GM21515 (cell line): ENCODE results near the gene DCUN1D5.

Experiments
- ATAC-seq: cut with Tn5 transposase; IDR thresholded peaks from one replicate; pipeline ENCODE4 v1.9.1; 2021; ENCODE audit not compliant: unreplicated experiment

The DCUN1D5 gene

GRCh38 chr11:103091801-103092524, at the start of gene DCUN1D5:
DCUN1D5 (minus strand) TSS chr11:103092160; CDS start chr11:103091872, 288 bp downstream.
- ATAC-seq, result peak; percentile 100

GRCh38 chr11:103125462-103125861, 33.5 kb upstream of the DCUN1D5 start:
- ATAC-seq, result no peak

- no peak for ATAC-seq
These were observed 22.9 kb upstream of the DCUN1D5 start for GRCh38 chr11:103114836-103115235.

- no peak for ATAC-seq
These were observed 20.4 kb upstream of the DCUN1D5 start for GRCh38 chr11:103112364-103112763.

GRCh38 chr11:103111400-103111799, 19.4 kb upstream of the DCUN1D5 start:
- no peak for ATAC-seq

DNA sequence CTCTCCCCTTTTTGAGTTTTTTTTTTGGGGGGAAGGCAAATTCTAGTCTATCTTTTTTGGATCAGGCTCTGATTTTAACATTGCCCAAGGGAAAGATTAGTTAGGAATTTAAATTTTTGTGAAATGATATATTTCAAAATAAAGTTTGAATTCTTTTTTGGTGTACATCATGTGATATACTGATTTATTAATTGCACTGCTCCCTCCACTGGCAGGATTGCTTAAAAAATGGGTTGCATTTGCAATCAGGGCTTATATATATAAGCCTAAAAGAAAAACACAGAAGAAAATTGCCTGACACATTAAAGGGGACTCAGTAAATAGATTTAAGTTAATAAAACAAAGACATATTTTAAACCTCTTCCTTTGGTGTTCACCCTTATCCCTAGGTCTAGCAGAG, 18.4 kb upstream of the DCUN1D5 start:
- ATAC-seq, result no peak

GRCh38 chr11:103109818-103110388, 17.9 kb upstream of the DCUN1D5 start:
- no peak for ATAC-seq

- peak; percentile 100 for ATAC-seq
These were observed 17.2 kb upstream of the DCUN1D5 start, which contains the start of gene DYNC2H1 for GRCh38 chr11:103108933-103109817. DYNC2H1 (plus strand) TSS chr11:103109426; CDS start chr11:103109575, 149 bp downstream.

GRCh38 chr11:103097279-103097678, 5.3 kb upstream of the DCUN1D5 start:
- no peak for ATAC-seq

DNA sequence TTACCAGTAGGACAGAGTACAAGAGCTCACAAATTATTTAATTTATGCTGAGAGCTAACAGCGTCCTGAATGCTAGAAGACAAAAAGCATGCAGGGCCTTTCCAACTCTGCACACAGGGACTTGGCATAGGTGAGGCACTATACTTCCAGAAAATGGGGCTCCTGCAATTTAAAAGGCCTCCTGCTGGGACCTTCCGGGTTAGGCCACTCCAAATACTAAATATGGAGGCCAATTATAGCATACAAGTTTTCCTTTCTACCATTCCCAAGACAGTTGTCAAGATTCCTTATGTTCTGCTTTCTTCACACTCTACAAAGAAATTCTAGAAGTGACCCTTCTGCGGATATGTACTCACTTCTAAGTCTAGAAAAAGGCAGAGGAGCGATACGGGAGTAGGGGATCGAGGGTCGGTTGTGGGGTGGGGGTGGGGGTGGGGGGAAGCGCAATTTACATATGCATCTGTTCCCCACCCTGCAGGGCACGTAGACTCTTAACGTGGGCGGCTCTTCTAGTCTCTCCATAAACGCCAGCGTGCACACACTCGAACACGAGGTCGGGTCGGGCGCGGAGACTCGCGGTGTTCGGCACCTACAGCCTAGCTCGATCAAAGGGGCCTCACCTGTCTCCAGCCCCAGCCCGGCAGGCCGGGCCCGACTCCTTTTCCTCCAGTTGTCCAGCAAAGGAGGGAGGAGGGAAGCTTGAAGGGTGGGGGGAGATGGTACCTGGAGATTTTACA, 728 bp downstream of the DCUN1D5 start:
- ATAC-seq, result peak; percentile 48

- no peak for ATAC-seq
These were observed 5.5 kb downstream of the DCUN1D5 start for GRCh38 chr11:103086461-103086860.

DNA sequence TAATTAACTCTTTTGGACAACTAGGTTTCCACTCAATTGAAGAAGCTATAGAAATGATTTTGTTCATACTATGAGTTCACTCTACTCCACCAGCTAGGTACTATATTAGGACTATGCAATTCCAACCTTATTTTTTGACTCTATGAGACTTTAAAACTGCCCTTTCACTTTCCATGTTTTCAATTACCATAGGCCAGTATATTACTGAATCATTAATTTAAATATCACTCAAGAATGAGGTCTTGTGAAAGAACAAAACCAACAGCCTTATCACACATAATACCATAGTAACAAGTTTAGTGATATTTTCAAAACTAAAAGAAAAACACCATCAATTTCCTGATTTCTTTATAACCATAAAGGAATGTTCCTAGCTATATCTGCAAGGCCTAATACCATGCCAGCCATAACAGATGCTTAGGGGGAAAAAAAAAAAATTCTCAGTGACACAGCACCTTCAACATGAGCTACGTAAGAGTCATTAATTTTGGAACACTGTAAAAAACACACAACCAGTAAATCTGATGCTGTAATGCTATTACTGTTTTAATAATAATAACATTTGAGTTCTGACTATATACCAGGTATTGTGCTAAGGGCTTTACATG, 6.1 kb downstream of the DCUN1D5 start:
- ATAC-seq, result no peak

DNA sequence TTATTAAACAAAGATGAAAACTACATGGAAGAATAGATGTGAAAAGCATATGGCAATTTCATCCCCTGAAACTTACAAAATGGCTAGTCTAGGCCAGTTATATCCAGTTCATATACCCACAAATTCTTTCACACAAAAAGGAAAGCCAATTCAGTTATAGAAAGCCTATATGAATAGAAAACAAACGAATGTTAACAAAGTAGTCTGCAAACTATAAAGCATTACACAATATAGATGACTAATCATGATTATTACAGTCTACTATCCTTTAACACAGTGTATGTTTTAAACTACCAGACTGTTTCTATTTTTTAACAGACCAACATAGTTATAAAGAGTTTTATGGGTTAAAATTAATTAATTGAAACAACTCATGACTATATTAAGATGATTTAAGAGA, 12.1 kb downstream of the DCUN1D5 start:
- ATAC-seq, result no peak

DNA sequence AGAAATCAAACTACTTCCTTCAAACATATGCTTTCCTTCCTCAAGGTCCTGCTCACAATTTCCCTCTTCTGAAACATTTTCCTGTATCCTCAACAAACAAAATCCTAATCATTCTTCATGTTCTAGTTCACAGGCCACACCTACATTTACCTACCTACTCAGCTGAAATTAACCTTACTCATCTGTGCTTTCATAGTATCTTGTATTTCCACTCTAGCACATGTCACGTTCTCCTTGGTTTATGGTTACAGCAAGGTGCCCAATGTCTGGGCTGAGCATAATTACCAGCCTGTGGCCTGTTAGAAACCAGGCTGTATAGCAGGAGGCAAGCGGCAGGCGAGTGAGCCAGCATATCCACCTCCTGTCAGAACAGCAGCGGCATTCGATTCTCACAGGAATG, 13.2 kb downstream of the DCUN1D5 start:
- ATAC-seq, result no peak

- ATAC-seq, result no peak
These were observed 14.4 kb downstream of the DCUN1D5 start for GRCh38 chr11:103077554-103077953.

GRCh38 chr11:103076361-103076760, 15.6 kb downstream of the DCUN1D5 start:
- ATAC-seq, result no peak

DNA sequence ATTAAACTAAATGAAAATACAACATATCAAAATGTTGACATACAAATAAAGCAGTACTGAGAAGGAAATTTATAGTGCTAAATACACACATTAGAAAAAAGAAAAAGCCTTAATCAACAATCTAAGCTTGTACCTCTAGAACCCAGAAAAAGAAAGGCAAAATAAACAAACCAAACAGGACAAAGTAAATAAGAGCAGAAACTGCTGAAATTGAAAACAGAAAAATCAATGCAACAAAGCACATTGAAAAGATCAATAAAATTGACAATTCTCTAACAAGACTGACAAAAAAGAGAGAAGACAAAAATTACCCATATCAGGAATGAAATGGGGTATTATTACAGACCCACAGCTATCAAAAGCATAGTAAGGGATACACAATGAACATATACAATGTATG, 21.0 kb downstream of the DCUN1D5 start:
- no peak for ATAC-seq

GRCh38 chr11:103070142-103070541, 21.8 kb downstream of the DCUN1D5 start:
- no peak for ATAC-seq

- no peak for ATAC-seq
These were observed 22.6 kb downstream of the DCUN1D5 start for GRCh38 chr11:103069367-103069766.

GRCh38 chr11:103067118-103067517, 24.8 kb downstream of the DCUN1D5 start:
- ATAC-seq, result no peak

GRCh38 chr11:103061656-103062055, 30.3 kb downstream of the DCUN1D5 start:
- no peak for ATAC-seq
